ENCODE results near the gene ST3GAL3.

- TF ChIP-seq, protein P1, sequence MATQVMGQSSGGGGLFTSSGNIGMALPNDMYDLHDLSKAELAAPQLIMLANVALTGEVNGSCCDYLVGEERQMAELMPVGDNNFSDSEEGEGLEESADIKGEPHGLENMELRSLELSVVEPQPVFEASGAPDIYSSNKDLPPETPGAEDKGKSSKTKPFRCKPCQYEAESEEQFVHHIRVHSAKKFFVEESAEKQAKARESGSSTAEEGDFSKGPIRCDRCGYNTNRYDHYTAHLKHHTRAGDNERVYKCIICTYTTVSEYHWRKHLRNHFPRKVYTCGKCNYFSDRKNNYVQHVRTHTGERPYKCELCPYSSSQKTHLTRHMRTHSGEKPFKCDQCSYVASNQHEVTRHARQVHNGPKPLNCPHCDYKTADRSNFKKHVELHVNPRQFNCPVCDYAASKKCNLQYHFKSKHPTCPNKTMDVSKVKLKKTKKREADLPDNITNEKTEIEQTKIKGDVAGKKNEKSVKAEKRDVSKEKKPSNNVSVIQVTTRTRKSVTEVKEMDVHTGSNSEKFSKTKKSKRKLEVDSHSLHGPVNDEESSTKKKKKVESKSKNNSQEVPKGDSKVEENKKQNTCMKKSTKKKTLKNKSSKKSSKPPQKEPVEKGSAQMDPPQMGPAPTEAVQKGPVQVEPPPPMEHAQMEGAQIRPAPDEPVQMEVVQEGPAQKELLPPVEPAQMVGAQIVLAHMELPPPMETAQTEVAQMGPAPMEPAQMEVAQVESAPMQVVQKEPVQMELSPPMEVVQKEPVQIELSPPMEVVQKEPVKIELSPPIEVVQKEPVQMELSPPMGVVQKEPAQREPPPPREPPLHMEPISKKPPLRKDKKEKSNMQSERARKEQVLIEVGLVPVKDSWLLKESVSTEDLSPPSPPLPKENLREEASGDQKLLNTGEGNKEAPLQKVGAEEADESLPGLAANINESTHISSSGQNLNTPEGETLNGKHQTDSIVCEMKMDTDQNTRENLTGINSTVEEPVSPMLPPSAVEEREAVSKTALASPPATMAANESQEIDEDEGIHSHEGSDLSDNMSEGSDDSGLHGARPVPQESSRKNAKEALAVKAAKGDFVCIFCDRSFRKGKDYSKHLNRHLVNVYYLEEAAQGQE (IDR thresholded peaks at IDR 0.05; ENCODE audit: insufficient read depth in 1 of 2, low read depth in 2 of 2, low read length in 2 of 2), result no peak
- TF ChIP-seq POLR2AphosphoS5 (IDR thresholded peaks at IDR 0.05; ENCODE audit: low read depth, low read length), result no peak
- no peak for TF ChIP-seq TAF1 (IDR thresholded peaks at IDR 0.05; ENCODE audit: borderline replicate concordance, insufficient read depth, low read length)
- no peak for TF ChIP-seq SIN3A (IDR thresholded peaks at IDR 0.05; ENCODE audit: borderline replicate concordance, insufficient read depth, low read length)
These were observed 95.1 kb downstream of the ST3GAL3 start for GRCh38 chr1:43802356-43802980.

Measured in PFSK-1 (cell line).